MG63 (cell line): ENCODE data around the gene WDFY4. TPM values are rescaled to one million over a fixed set of nuclear protein-coding genes. Genes with fewer than 3 reads are reported as not detected.

Experiments used
- DNase-seq: peaks from one replicate; pipeline ENCODE4 v3.0.0-alpha.2; 2020
- H3K27me3 ChIP-seq: fragments of 250-450 bp; sonication (Bioruptor Pico); 2 replicates; pipeline ENCODE4 v1.5.1; 2020; ENCODE audit warnings: mild to moderate bottlenecking, moderate library complexity
- H3K36me3 ChIP-seq: fragments of 250-450 bp; sonication (Bioruptor Pico); 2 replicates; pipeline ENCODE4 v1.5.1; 2020; ENCODE audit warnings: mild to moderate bottlenecking, moderate library complexity
- H3K4me3 ChIP-seq: fragments of 250-450 bp; sonication (Bioruptor Pico); 2 replicates; pipeline ENCODE4 v1.5.1; 2020; ENCODE audit warnings: mild to moderate bottlenecking, moderate library complexity
- H3K9me3 ChIP-seq: fragments of 250-450 bp; sonication (Bioruptor Pico); 2 replicates; pipeline ENCODE4 v1.5.1; 2020; ENCODE audit warnings: mild to moderate bottlenecking, moderate library complexity
- total RNA-seq: library from RNA; depleted of rRNA; stranded (reverse); fragments of >200 nt; shearing (Covaris generic); gene quantifications from 2 replicates; pipeline ENCODE4 v1.2.3, GENCODE V29; 2014; ENCODE audit warnings: low replicate concordance

The WDFY4 gene
- total RNA-seq, 1 experiment from 2014 or later = 0.63 TPM

GRCh38 chr10:48897441-48897790 is 212.7 kb downstream of the WDFY4 start:
- Histone ChIP-seq H3K27me3 (no peaks in the 10 kb centered on the region), H3K4me3 (no peak overlapping the region), H3K9me3 (no peaks in the 10 kb centered on the region), H3K36me3 (no peaks in the 10 kb centered on the region)
- DNase-seq = no peak

DNA sequence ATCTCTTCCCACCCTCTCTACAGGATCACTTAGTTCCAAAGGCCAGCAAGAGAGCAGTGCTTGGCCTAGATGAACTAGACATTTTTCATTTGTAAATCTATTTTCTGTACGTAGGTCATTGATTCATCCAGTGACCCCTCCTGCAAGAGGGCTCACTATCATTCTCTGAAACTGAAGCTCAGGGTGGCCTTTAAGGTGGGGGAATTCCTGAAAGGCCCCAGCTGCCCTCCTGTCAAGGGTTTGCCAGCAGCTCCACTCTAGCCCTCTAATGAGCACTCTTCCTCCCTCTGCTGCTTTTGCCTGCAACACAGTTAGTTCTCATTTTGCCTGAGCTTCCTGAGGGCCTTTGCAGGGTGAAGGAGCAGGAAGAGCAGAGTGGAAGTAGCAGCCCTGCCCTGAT is 213.8 kb downstream of the WDFY4 start:
- no peak overlapping the region for H3K4me3 ChIP-seq
- no peaks in the 10 kb centered on the region for H3K9me3 ChIP-seq
- no peak for DNase-seq
- H3K27me3 ChIP-seq = no peaks in the 10 kb centered on the region
- no peaks in the 10 kb centered on the region for H3K36me3 ChIP-seq

DNA sequence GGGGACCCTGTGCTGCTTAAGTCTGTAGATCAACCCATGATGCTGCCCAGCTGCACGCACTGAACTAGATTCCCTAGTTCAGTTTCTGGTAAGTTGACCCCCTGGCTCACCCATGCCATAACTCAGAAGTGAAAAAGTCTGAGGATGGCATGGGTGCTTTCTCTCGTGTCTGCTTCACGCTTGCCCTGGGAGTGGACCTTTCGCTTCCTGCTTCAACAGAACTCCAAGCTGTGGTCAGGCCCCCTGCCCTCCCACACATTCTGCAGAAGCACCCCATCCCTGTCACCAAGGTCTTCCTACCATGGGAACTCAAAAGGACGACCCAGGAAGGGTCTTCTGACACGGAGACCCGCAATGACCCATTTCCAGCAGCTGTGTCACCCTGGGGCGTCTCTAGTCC is 215.1 kb downstream of the WDFY4 start:
- Histone ChIP-seq H3K36me3 (no peaks in the 10 kb centered on the region), H3K27me3 (no peaks in the 10 kb centered on the region), H3K4me3 (no peak overlapping the region), H3K9me3 (no peaks in the 10 kb centered on the region)
- DNase-seq = no peak

- Histone ChIP-seq H3K27me3 (no peaks in the 10 kb centered on the region), H3K9me3 (no peaks in the 10 kb centered on the region), H3K36me3 (no peaks in the 10 kb centered on the region), H3K4me3 (no peak overlapping the region)
- DNase-seq = no peak
Measured at GRCh38 chr10:48900371-48900801, 215.7 kb downstream of the WDFY4 start.

DNA sequence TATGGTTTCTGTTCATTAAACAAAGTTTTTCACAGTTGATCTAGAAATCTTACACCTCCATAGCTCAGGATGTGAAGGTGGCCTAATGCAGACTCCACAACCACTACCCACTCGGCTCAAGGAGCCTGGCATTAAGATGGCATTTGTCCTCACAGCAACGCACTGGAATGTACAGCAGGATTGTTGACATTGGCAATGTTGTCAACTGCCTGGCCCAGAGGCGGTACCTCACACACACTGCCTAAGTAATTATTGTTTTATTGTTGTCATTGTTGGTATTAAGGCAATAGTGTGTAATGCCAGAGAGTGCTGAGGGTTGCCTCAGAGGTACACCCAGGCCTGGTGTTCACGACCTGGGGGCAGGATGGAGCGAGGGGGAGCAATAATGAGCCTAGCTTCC is 216.6 kb downstream of the WDFY4 start:
- no peaks in the 10 kb centered on the region for H3K9me3 ChIP-seq
- H3K27me3 ChIP-seq = no peaks in the 10 kb centered on the region

DNA sequence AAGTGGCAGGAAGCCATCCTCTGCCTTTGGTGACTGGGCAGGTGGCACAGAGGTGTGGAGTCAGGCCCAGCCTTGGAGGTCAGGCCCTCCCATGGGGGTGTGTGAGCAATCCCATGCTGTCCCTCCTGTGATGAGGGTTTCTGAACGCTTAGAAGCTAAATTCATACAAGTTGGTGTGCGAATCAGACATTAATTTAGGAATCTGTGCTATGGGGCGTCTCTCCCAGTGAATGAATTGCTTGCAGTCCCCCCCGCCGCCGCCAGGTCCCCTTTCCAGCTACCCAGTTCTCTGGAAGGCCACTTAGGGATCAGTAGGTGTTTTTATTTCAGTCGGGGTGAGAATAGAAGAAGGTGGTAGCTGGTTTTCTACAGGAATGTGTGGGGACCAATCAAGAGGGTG is 217.4 kb downstream of the WDFY4 start:
- no peak for DNase-seq
- Histone ChIP-seq H3K4me3 (no peak overlapping the region), H3K36me3 (no peaks in the 10 kb centered on the region), H3K27me3 (no peaks in the 10 kb centered on the region), H3K9me3 (no peaks in the 10 kb centered on the region)

More for the DNA sequence above, 216.6 kb downstream of the WDFY4 start:
- no peak overlapping the region for H3K4me3 ChIP-seq
- no peak for DNase-seq
- H3K36me3 ChIP-seq = no peaks in the 10 kb centered on the region

DNA sequence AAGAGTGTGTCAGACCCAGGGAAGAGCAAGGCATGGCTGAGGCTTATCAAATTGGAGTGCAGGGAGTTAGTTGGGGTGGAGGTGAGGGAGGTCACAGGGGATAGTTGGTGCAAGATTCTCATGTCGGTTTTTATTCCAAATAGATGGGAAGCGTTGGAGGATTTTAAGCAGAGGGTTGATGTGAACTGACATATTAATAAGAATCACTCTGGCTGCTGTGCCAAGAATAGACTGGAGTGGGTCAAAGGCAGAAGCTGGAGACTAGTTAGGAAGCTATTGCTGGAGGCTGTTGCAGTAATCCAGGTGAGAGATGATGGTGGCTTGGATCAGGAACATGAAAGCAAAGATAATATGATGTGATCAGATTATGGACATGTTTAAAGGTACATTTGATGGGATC is 218.5 kb downstream of the WDFY4 start:
- Histone ChIP-seq H3K27me3 (no peaks in the 10 kb centered on the region), H3K36me3 (no peaks in the 10 kb centered on the region), H3K9me3 (no peaks in the 10 kb centered on the region), H3K4me3 (no peak overlapping the region)
- no peak for DNase-seq

- Histone ChIP-seq H3K4me3 (no peak overlapping the region), H3K9me3 (no peaks in the 10 kb centered on the region)
Measured at GRCh38 chr10:48904861-48905260, 220.2 kb downstream of the WDFY4 start.

DNA sequence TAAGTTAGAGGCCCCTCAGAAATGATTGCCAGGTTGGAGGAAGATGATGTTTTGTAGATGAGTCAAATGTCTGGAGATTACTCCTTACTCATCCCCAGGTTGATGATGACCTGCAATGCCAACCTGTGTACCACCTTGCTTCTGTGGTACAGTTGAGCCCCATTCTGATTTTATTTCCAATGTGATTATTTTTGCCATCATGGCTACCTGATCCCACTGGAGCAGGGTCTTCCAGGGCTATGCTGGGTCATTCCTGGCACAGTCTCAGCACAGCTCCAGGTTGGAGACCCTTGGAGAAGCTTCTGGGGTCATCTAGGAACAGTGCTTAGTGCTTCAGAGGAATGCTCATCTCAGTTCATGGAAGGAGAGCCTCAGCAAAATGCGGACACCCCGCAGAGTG is 220.6 kb downstream of the WDFY4 start:
- Histone ChIP-seq H3K9me3 (no peaks in the 10 kb centered on the region), H3K27me3 (no peaks in the 10 kb centered on the region), H3K36me3 (no peaks in the 10 kb centered on the region), H3K4me3 (no peak overlapping the region)
- DNase-seq = no peak

More at GRCh38 chr10:48904861-48905260, 220.2 kb downstream of the WDFY4 start:
- DNase-seq = no peak
- Histone ChIP-seq H3K36me3 (no peaks in the 10 kb centered on the region), H3K27me3 (no peaks in the 10 kb centered on the region)

DNA sequence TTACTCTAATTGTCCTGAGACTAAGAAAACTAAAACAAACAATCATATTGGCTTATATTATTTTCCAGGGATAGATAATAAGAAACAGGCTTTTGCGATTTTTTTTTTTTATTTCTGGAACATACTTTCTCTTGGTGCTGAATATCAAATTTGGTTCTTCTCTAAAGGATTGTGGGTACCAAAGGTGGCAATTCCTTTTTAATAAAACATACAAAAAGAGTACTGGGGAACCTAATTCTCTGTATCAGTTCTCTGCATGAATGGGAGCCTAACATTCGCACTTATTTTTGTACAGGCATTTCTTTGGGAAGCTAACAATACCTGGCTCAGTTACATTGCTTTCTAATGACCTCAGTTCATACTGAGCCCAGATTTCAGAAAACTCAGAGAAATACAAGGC is 222.2 kb downstream of the WDFY4 start:
- H3K27me3 ChIP-seq = no peaks in the 10 kb centered on the region
- H3K4me3 ChIP-seq = no peak overlapping the region
- H3K36me3 ChIP-seq = no peaks in the 10 kb centered on the region
- H3K9me3 ChIP-seq = no peaks in the 10 kb centered on the region
- no peak for DNase-seq

DNA sequence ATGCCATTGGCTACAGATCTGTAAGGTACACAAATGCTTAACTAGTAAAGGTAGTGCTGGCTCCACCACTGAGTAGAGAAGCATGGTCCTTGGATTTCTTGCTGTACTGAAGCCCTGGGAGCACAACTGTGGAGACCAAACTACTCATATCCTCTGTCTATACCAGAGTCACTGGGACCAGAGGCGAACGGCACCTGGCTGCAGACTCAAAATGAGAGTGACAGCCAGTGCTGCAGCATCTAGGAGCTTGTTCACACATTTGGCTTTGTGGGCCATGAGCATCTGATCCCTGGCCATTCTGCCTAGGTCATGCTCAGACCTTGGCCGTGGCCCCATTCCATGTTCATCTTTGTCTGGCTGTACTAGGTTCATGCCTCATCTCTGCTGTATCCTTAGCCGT is 223.1 kb downstream of the WDFY4 start:
- no peaks in the 10 kb centered on the region for H3K9me3 ChIP-seq
- no peaks in the 10 kb centered on the region for H3K36me3 ChIP-seq
- DNase-seq = no peak
- H3K27me3 ChIP-seq = no peaks in the 10 kb centered on the region
- no peak overlapping the region for H3K4me3 ChIP-seq

GRCh38 chr10:48910548-48910947 is 225.9 kb downstream of the WDFY4 start:
- no peak overlapping the region for H3K4me3 ChIP-seq
- H3K9me3 ChIP-seq = no peaks in the 10 kb centered on the region
- H3K27me3 ChIP-seq = no peaks in the 10 kb centered on the region
- no peak for DNase-seq
- H3K36me3 ChIP-seq = no peaks in the 10 kb centered on the region

- H3K27me3 ChIP-seq = peaks cover 3% of the 10 kb centered on the region
- H3K36me3 ChIP-seq = no peaks in the 10 kb centered on the region
- no peak overlapping the region for H3K4me3 ChIP-seq
- no peaks in the 10 kb centered on the region for H3K9me3 ChIP-seq
- DNase-seq = no peak
Measured at GRCh38 chr10:48913674-48914073, 229.0 kb downstream of the WDFY4 start.

DNA sequence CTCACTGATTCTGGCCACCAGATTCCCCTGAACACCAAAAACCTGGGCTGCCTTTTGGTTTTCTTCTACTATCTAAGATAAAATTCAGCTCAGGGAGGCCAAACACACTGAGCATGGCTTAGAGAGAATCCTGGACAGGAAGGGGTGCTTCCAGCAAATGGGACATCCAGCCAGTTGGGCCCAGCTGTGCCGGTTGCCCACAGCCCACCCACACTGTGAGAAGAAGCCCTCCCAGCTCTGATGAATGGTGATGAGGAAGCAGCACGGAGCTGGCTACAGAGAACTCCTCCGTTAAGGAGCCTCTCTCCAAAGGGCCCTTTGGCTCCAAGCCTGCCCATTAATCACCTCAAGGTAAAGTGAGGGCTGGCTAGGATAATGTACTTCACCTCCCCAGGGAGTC is 239.1 kb downstream of the WDFY4 start:
- no peaks in the 10 kb centered on the region for H3K36me3 ChIP-seq
- H3K27me3 ChIP-seq = no peaks in the 10 kb centered on the region
- no peaks in the 10 kb centered on the region for H3K9me3 ChIP-seq
- no peak for DNase-seq
- H3K4me3 ChIP-seq = no peak overlapping the region

- Histone ChIP-seq H3K4me3 (no peak overlapping the region), H3K36me3 (no peaks in the 10 kb centered on the region), H3K27me3 (no peaks in the 10 kb centered on the region), H3K9me3 (no peaks in the 10 kb centered on the region)
- no peak for DNase-seq
Measured at GRCh38 chr10:48924988-48925387, 240.3 kb downstream of the WDFY4 start.

- H3K27me3 ChIP-seq = no peaks in the 10 kb centered on the region
- no peak for DNase-seq
- no peaks in the 10 kb centered on the region for H3K36me3 ChIP-seq
- H3K4me3 ChIP-seq = no peak overlapping the region
- H3K9me3 ChIP-seq = no peaks in the 10 kb centered on the region
Measured at GRCh38 chr10:48926255-48926654, 241.6 kb downstream of the WDFY4 start.

- no peaks in the 10 kb centered on the region for H3K27me3 ChIP-seq
- no peaks in the 10 kb centered on the region for H3K9me3 ChIP-seq
- H3K4me3 ChIP-seq = no peak overlapping the region
- no peaks in the 10 kb centered on the region for H3K36me3 ChIP-seq
- DNase-seq = no peak
Measured at GRCh38 chr10:48926764-48927540, 242.3 kb downstream of the WDFY4 start.

DNA sequence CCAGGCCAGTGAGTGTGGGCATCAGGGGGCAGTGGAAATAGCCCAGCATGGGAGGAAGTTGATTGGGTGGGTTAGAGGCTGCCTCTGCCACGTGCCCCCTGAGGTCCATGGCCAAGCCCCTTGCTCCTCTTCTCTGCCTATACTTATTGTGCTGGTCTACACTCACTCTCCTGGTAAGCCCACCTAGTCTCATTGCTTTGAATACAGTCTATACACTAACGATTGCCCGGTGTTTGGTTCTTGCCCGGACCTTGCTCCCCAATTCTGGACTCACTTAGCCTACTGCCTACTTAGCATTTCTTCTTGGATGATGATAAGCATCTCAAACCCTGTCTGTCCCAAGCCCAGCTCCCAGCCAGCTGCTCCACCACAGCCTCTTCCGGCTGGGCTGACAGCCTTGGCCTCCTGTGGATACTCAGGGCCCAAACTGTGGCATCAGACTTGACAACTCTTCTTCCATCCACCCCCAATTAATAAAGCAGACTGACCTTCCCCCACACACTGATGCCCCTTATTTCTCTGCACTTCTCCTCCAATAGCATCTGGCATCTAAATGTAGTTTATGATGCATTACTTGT is 244.8 kb downstream of the WDFY4 start:
- DNase-seq = no peak
- Histone ChIP-seq H3K27me3 (no peaks in the 10 kb centered on the region), H3K36me3 (no peaks in the 10 kb centered on the region), H3K4me3 (no peak overlapping the region), H3K9me3 (no peaks in the 10 kb centered on the region)
